ENCODE results near the gene CYP4F11.

- TF ChIP-seq POLR2A (IDR thresholded peaks at IDR 0.05) (no peak), CTCF (IDR thresholded peaks at IDR 0.05) (no peak)
Measured at GRCh38 chr19:15885167-15885566, 49.2 kb downstream of the CYP4F11 start.
